ENCODE measurements around the gene TWNK.

The TWNK gene

GRCh38 chr10:100998183-100998990, 11.0 kb downstream of the TWNK start:
- peak; percentile 61 for DNase-seq

GRCh38 chr10:100998991-100999741, 11.8 kb downstream of the TWNK start:
- peak; percentile 17 for DNase-seq

GRCh38 chr10:100999742-101000126, 12.4 kb downstream of the TWNK start, which contains the start of gene LZTS2:
TSS of gene LZTS2 (plus strand) at chr10:100999808. CDS start at chr10:101002539, 2,731 bp downstream.
- DNase-seq = no peak

GRCh38 chr10:101000127-101000914, 13.0 kb downstream of the TWNK start:
- DNase-seq = no peak

GRCh38 chr10:101000915-101001658, 13.7 kb downstream of the TWNK start:
- no peak for DNase-seq

DNA sequence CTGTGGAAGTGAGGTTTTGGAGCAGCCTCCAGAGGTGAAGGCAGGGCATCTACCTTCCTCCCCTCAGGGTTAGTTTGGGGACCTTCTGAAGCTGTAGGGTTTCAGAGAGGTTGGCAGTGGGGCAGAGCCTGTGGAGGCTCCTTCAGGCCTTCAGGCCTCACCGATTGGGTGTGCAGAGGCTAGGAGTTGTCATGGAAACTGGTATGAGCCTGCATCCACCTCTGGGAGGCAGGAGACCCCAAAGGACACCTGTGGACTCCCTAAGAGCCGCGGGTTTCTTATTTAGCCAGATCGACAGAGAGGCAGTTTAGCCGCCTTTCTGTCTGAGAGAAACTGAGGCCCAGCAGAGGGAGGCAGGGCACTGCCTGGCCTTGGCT, 14.3 kb downstream of the TWNK start:
- DNase-seq = no peak

DNA sequence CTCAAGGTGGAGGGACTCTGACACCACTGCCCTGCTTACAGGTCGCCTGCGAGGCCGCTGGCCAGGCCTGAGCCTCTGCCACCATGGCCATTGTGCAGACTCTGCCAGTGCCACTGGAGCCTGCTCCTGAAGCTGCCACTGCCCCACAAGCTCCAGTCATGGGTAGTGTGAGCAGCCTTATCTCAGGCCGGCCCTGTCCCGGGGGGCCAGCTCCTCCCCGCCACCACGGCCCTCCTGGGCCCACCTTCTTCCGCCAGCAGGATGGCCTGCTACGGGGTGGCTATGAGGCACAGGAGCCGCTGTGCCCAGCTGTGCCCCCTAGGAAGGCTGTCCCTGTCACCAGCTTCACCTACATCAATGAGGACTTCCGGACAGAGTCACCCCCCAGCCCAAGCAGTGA, 15.1 kb downstream of the TWNK start:
- DNase-seq = no peak

- DNase-seq = no peak
Observed at GRCh38 chr10:101003639-101004206, 16.4 kb downstream of the TWNK start.

- no peak for DNase-seq
Observed at GRCh38 chr10:101005361-101005760, 18.0 kb downstream of the TWNK start.

- no peak for DNase-seq
Observed at GRCh38 chr10:101005869-101006567, 18.7 kb downstream of the TWNK start.

- DNase-seq = no peak
Observed at GRCh38 chr10:101006593-101007098, 19.3 kb downstream of the TWNK start.

DNA sequence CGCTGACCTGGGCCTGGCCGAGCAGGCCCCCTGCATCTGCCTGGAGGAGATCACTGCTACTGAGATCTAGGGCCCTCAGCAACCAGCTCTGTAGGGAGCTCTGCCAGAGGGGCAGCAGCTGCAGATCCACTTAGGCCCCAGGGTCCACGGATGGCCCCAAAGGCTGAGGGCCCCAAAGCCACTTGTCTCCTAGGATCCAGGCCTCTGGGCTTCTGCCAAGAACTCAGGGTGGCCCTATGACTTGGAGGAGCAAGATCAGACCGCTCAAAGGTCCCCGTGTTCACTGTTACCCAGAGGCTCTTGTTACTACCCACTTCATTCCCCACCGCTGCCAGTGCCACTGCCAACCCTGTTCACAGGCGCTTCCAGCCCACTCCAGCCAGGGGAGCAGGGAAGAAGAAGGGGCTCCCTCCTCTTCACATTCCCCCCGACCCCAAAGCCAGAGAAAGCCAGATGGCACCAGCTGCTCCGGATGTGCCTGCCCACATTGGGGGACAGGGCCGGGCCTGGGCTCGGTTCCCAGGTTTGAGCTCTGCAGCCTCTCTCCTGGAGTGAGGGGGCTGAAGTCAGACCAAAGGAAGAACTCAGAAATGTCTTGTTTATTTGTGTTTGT, 19.9 kb downstream of the TWNK start:
- no peak for DNase-seq

GRCh38 chr10:101007915-101008822, 20.8 kb downstream of the TWNK start:
- no peak for DNase-seq

- peak; percentile 32 for DNase-seq
Observed at GRCh38 chr10:101008823-101009423, 21.6 kb downstream of the TWNK start.

GRCh38 chr10:101010329-101010728, 23.0 kb downstream of the TWNK start:
- DNase-seq = no peak

GRCh38 chr10:101011517-101012423, 24.4 kb downstream of the TWNK start:
- DNase-seq = no peak

DNA sequence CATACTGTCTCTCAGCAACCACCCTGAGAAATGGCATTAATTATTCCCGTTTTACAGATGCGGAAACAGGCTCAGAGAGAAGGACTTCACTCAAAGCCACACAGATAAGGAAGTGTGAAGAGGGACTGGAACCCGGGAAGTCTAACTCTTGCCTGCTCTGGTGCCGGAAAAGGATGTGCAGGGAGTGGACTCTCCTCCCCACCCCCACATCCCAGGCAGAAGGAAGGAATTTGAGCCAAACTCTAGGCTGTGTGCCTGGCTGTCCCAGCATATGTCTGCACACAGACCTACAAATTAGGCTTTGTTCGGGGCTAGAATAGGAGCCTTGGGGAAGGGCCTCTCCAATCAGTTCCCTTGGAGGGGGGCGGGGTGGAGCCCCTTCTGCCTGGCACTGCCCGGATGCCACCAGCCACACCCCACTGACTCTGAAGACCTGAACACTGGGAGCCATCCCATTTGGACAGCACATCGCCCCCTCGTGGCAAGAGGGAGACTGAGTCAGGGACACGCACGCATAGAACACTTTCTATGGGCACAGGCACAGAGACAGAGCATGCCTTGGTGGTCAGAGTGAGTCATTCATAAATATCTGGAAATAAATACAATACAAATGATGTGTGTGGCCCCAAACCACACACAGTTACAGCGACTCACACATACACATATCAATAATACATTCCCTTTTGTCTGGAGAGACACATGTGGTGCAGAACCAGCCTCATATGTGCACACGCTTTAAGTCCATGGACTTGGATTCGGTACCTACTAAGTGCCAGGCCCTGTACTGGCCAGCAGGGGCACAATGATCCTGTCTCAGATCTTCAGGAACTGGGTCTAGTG, 25.4 kb downstream of the TWNK start:
- peak; percentile 59 for DNase-seq

All from NCI-H526 treated with DMSO at 0.1 percent for 48 hours (cell line).